Smooth muscle cell (in vitro differentiated cells): ENCODE data around the gene PRICKLE2. TPM values are rescaled to one million over a fixed set of nuclear protein-coding genes. Genes with fewer than 3 reads are reported as not detected.

Experiments
- DNase-seq: peaks from one replicate; lab custom pipeline; 2025; ENCODE audit not compliant: unreplicated experiment; lab: John Stamatoyannopoulos, UW
- H2AFZ ChIP-seq: fragments of 200-600 bp; sonication (generic); 2 replicates; pipeline ENCODE4 v1.6.0; 2016; ENCODE audit warnings: antibody characterized with exemption, low read depth, mild to moderate bottlenecking
- H3F3A ChIP-seq: fragments of 200-600 bp; sonication (generic); 2 replicates; pipeline ENCODE4 v1.6.0; 2017; ENCODE audit warnings: antibody characterized with exemption, low read depth
- H3K27ac ChIP-seq: fragments of 200-600 bp; sonication (generic); 2 replicates; pipeline ENCODE4 v1.5.1; 2016; ENCODE audit warnings: low read depth, mild to moderate bottlenecking
- H3K27me3 ChIP-seq: fragments of 200-600 bp; sonication (generic); 2 replicates; pipeline ENCODE4 v1.6.1; 2016; ENCODE audit warnings: low read depth, mild to moderate bottlenecking
- H3K36me3 ChIP-seq: fragments of 200-600 bp; sonication (generic); 2 replicates; pipeline ENCODE4 v1.5.1; 2016; ENCODE audit warnings: low read depth
- H3K4me1 ChIP-seq: fragments of 200-600 bp; sonication (generic); 2 replicates; pipeline ENCODE4 v1.5.1; 2016; ENCODE audit warnings: low read depth
- H3K4me2 ChIP-seq: fragments of 200-600 bp; sonication (generic); 2 replicates; pipeline ENCODE4 v1.6.0; 2016; ENCODE audit warnings: mild to moderate bottlenecking
- H3K4me3 ChIP-seq: fragments of 200-600 bp; sonication (generic); 2 replicates; pipeline ENCODE4 v1.5.1; 2016; ENCODE audit warnings: mild to moderate bottlenecking
- H3K79me2 ChIP-seq: fragments of 200-600 bp; sonication (generic); 2 replicates; pipeline ENCODE4 v1.6.0; 2016; ENCODE audit warnings: low read depth, mild to moderate bottlenecking
- H3K9ac ChIP-seq: fragments of 200-600 bp; sonication (generic); 2 replicates; pipeline ENCODE4 v1.6.0; 2016; ENCODE audit warnings: low read depth
- H3K9me3 ChIP-seq: fragments of 200-600 bp; sonication (generic); replicated peaks from 2 replicates; pipeline ENCODE4 v1.5.1; 2016; ENCODE audit warnings: low read depth
- H4K20me1 ChIP-seq: fragments of 200-600 bp; sonication (generic); 2 replicates; pipeline ENCODE4 v1.6.0; 2016; ENCODE audit warnings: low read depth
- WGBS: methylation state at CpG from one replicate; pipeline ENCODE4 v1.1.7; 2016; ENCODE audit warnings: low lambda C conversion rate; 5-methylcytosine and 5-hydroxymethylcytosine counted together
- polyA plus RNA-seq: library from polyadenylated mRNA; unstranded; fragments of >200 nt; fragmentation: Nextera tagmentation; extraction: Ambion mirVana; gene quantifications from 2 replicates; pipeline ENCODE4 v1.2.1, GENCODE V29; 2016
- total RNA-seq: library from RNA; depleted of rRNA; stranded (reverse); fragments of >200 nt; gene quantifications from 2 replicates; pipeline ENCODE4 v1.2.3, GENCODE V29; 2014
- TF ChIP-seq, protein P1 (sequence below): fragments of 200-600 bp; sonication (generic); IDR thresholded peaks from 2 replicates; pipeline ENCODE4 v1.5.1; 2017; ENCODE audit warnings: borderline replicate concordance, mild to moderate bottlenecking, antibody characterized with exemption; ENCODE audit not compliant: insufficient read depth, poor library complexity, severe bottlenecking

The PRICKLE2 gene
- total and polyA plus RNA-seq, 2 experiments from 2014 or later = 7.8 to 49.9 TPM

DNA sequence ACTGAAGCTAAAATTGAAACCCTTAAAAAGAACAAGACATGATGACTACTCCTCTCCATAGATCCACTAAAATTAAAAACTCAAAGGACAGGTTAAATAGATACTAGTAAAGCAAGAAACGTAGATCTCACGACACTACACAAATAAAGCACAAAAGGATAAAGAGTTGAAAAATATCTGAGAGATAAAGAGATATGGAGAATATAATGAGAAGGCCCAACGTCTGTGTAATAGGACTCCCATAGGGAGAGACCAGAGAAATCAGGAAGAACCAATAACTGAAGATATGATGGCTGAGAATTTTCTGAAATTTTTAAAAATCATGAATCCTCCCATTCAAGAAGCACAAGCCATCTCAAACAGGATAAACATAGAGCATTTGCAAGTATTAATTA, 45.6 kb upstream of the PRICKLE2 start:
- TF ChIP-seq, protein P1, sequence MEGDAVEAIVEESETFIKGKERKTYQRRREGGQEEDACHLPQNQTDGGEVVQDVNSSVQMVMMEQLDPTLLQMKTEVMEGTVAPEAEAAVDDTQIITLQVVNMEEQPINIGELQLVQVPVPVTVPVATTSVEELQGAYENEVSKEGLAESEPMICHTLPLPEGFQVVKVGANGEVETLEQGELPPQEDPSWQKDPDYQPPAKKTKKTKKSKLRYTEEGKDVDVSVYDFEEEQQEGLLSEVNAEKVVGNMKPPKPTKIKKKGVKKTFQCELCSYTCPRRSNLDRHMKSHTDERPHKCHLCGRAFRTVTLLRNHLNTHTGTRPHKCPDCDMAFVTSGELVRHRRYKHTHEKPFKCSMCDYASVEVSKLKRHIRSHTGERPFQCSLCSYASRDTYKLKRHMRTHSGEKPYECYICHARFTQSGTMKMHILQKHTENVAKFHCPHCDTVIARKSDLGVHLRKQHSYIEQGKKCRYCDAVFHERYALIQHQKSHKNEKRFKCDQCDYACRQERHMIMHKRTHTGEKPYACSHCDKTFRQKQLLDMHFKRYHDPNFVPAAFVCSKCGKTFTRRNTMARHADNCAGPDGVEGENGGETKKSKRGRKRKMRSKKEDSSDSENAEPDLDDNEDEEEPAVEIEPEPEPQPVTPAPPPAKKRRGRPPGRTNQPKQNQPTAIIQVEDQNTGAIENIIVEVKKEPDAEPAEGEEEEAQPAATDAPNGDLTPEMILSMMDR = no peak
- peaks cover 8% of the 10 kb centered on the region for H3F3A ChIP-seq
- no peaks in the 10 kb centered on the region for H4K20me1 ChIP-seq
- no peak overlapping the region for H2AFZ ChIP-seq
- H3K79me2 ChIP-seq = peaks cover 26% of the 10 kb centered on the region
- H3K36me3 ChIP-seq = no peaks in the 10 kb centered on the region
- H3K9ac ChIP-seq = no peak overlapping the region
- no peak overlapping the region for H3K4me3 ChIP-seq
- H3K27ac ChIP-seq = no peak overlapping the region
- H3K27me3 ChIP-seq = no peaks in the 10 kb centered on the region
- H3K4me1 ChIP-seq = peaks cover 17% of the 10 kb centered on the region
- no peaks in the 10 kb centered on the region for H3K9me3 ChIP-seq
- WGBS = 94% methylated on average over 3 of the region's 3 CpGs
- DNase-seq = no peak
- H3K4me2 ChIP-seq = no peak overlapping the region

GRCh38 chr3:64270142-64270865, 45.0 kb upstream of the PRICKLE2 start:
- WGBS = 97% methylated on average over 2 of the region's 2 CpGs
- Histone ChIP-seq H3K4me2 (no peak overlapping the region), H3K27ac (no peak overlapping the region), H3K27me3 (no peaks in the 10 kb centered on the region), H3K36me3 (no peaks in the 10 kb centered on the region), H3K79me2 (peaks cover 30% of the 10 kb centered on the region), H3F3A (peaks cover 12% of the 10 kb centered on the region), H3K4me3 (no peak overlapping the region), H3K4me1 (peaks cover 22% of the 10 kb centered on the region), H2AFZ (no peak overlapping the region), H3K9me3 (no peaks in the 10 kb centered on the region), H3K9ac (no peak overlapping the region), H4K20me1 (no peaks in the 10 kb centered on the region)
- TF ChIP-seq, protein P1 = no peak
- no peak for DNase-seq

DNA sequence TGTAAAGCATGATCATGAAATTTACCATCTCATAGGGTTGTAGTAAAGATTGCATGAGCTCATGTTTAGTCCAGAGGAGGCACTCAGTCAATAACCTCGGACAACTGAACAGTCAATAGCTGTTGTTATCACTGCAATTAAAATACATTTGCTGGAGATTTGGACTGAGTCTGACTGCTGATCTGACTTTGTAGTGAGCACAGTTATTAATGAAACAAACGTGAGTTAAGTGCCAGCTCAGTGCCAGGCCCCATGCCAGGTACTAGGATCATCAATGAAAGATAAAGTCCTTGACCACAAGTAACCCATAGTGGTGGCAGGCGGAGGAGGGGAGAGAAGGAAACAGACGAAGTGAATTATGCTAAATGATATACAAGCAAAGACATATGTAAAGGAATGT, 43.7 kb upstream of the PRICKLE2 start:
- no peak overlapping the region for H3K9ac ChIP-seq
- no peaks in the 10 kb centered on the region for H3K36me3 ChIP-seq
- TF ChIP-seq, protein P1 = no peak
- no peak overlapping the region for H2AFZ ChIP-seq
- 83% methylated on average over 4 of the region's 4 CpGs for WGBS
- no peak for DNase-seq
- peaks cover 31% of the 10 kb centered on the region for H3K4me1 ChIP-seq
- H3K4me3 ChIP-seq = no peak overlapping the region
- H3F3A ChIP-seq = peaks cover 21% of the 10 kb centered on the region
- peaks cover 43% of the 10 kb centered on the region for H3K79me2 ChIP-seq
- H3K9me3 ChIP-seq = no peaks in the 10 kb centered on the region
- no peak overlapping the region for H3K27ac ChIP-seq
- no peaks in the 10 kb centered on the region for H3K27me3 ChIP-seq
- no peak overlapping the region for H3K4me2 ChIP-seq
- peaks cover 4% of the 10 kb centered on the region for H4K20me1 ChIP-seq
